GM21723 (cell line): ENCODE data around the gene CX3CL1.
"Not testable (repeated sequence)": the region's sequence is repeated elsewhere in the genome, so short reads cannot be mapped to it uniquely, and the experiment has no call there.

Experiments
- ATAC-seq: cut with Tn5 transposase; IDR thresholded peaks from one replicate; pipeline ENCODE4 v1.9.1; 2021; ENCODE audit warnings: mild to moderate bottlenecking, moderate library complexity; ENCODE audit not compliant: unreplicated experiment

Gene CX3CL1

DNA sequence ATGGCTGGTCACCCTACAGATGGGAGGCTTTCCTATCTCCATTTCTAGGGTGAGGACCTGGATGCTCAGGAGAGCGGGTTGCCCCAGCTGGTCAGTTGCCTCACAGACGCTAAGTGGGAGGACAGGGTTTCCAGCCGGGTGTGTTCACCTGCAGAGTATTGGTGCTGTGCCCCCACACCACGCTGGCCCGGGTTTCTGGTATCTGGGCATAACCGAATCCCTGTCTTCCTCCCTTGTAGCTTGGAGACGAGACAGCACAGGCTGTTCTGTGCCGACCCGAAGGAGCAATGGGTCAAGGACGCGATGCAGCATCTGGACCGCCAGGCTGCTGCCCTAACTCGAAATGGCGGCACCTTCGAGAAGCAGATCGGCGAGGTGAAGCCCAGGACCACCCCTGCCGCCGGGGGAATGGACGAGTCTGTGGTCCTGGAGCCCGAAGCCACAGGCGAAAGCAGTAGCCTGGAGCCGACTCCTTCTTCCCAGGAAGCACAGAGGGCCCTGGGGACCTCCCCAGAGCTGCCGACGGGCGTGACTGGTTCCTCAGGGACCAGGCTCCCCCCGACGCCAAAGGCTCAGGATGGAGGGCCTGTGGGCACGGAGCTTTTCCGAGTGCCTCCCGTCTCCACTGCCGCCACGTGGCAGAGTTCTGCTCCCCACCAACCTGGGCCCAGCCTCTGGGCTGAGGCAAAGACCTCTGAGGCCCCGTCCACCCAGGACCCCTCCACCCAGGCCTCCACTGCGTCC lies 9.7 kb downstream of the CX3CL1 start:
- no peak for ATAC-seq

DNA sequence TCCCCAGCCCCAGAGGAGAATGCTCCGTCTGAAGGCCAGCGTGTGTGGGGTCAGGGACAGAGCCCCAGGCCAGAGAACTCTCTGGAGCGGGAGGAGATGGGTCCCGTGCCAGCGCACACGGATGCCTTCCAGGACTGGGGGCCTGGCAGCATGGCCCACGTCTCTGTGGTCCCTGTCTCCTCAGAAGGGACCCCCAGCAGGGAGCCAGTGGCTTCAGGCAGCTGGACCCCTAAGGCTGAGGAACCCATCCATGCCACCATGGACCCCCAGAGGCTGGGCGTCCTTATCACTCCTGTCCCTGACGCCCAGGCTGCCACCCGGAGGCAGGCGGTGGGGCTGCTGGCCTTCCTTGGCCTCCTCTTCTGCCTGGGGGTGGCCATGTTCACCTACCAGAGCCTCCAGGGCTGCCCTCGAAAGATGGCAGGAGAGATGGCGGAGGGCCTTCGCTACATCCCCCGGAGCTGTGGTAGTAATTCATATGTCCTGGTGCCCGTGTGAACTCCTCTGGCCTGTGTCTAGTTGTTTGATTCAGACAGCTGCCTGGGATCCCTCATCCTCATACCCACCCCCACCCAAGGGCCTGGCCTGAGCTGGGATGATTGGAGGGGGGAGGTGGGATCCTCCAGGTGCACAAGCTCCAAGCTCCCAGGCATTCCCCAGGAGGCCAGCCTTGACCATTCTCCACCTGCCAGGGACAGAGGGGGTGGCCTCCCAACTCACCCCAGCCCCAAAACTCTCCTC lies 10.4 kb downstream of the CX3CL1 start:
- ATAC-seq: no peak

DNA sequence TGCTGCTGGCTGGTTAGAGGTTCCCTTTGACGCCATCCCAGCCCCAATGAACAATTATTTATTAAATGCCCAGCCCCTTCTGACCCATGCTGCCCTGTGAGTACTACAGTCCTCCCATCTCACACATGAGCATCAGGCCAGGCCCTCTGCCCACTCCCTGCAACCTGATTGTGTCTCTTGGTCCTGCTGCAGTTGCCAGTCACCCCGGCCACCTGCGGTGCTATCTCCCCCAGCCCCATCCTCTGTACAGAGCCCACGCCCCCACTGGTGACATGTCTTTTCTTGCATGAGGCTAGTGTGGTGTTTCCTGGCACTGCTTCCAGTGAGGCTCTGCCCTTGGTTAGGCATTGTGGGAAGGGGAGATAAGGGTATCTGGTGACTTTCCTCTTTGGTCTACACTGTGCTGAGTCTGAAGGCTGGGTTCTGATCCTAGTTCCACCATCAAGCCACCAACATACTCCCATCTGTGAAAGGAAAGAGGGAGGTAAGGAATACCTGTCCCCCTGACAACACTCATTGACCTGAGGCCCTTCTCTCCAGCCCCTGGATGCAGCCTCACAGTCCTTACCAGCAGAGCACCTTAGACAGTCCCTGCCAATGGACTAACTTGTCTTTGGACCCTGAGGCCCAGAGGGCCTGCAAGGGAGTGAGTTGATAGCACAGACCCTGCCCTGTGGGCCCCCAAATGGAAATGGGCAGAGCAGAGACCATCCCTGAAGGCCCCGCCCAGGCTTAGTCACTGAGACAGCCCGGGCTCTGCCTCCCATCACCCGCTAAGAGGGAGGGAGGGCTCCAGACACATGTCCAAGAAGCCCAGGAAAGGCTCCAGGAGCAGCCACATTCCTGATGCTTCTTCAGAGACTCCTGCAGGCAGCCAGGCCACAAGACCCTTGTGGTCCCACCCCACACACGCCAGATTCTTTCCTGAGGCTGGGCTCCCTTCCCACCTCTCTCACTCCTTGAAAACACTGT lies 11.3 kb downstream of the CX3CL1 start:
- ATAC-seq: no peak

DNA sequence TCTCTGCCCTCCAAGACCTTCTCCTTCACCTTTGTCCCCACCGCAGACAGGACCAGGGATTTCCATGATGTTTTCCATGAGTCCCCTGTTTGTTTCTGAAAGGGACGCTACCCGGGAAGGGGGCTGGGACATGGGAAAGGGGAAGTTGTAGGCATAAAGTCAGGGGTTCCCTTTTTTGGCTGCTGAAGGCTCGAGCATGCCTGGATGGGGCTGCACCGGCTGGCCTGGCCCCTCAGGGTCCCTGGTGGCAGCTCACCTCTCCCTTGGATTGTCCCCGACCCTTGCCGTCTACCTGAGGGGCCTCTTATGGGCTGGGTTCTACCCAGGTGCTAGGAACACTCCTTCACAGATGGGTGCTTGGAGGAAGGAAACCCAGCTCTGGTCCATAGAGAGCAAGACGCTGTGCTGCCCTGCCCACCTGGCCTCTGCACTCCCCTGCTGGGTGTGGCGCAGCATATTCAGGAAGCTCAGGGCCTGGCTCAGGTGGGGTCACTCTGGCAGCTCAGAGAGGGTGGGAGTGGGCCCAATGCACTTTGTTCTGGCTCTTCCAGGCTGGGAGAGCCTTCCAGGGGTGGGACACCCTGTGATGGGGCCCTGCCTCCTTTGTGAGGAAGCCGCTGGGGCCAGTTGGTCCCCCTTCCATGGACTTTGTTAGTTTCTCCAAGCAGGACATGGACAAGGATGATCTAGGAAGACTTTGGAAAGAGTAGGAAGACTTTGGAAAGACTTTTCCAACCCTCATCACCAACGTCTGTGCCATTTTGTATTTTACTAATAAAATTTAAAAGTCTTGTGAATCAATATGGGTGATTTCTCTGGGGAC lies 12.2 kb downstream of the CX3CL1 start:
- ATAC-seq: no peak

DNA sequence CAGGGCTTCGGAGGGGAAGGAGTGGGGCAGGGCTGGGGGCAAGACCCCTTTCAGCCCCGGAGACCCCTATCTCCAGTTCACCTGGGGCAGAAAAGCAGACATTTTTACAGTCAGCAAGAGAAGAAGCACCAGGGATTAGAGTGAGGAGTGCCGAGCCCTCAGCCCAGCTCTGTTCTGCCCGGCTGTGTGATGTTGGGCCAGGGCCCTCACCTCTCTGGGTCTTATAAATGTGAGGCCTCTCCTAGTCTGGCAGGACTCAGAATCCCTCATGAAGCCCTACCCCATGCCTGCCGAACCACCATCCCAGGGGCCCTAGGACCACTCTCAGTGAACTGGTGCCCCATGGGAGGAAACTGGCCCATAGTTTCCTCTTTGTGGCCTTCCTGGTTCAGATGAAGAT lies 12.8 kb downstream of the CX3CL1 start:
- no peak for ATAC-seq

DNA sequence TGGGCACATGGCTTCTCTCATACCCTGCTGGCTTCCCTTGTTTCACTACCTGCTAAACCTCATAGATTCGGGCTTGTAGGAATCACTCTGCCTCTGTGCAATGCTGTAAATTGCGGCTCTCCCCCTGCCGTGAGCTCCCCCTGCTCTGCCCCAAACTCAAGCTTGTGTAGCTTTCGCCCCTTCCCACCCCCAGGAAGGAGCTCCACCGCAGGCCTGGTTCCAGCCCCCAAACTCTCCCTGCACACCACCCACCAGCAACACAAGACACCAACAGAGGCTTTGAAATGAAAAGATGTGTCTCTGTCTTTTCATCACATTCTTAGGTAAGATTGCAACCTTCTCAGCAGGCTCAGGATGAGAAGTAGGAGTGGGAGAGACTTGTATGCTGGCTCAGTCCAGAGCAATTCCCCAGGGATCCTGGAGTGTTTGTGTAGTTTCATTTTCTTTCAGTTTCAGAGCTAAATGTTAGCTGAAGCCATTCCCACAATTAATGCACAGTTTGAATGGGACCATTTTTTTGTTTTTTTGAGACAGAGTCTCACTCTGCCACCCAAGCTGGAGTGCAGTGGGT lies 14.2 kb downstream of the CX3CL1 start:
- no peak for ATAC-seq

DNA sequence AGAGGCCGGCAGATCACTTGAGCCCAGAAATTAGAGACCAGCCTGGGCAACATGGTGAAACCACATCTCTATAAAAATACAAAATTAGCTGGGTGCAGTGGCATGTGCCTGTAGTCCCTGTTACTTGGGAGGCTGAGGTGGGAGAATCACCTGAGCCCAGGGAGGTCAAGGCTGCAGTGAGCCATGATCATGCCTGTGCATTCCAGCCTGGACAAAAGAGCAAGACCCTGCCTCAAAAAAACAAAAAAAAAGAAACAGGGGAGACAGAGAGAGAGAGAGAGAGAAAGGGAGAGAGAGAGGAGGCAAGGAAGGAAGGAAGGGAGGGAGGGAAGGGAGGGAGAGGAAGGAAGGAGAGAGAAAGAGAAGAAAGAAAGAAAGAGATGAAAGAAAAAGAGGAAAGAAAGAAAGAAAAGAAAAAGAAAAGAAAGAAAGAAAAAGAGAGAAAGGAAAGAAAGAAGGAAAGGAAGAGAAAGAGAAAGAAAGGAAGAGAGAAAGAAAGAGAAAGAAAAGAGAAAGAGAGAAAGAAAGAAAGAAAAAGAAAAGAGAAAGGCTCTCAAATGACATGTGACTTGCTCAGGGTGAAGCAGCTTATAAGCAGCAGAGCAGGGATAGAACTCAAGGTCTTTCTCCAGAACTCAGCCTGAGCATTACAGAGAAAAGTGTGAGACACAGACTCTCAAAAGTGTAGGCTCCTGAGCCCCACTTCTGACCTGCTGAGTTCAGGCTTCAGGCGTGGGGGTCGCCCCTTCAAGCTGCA lies 15.5 kb downstream of the CX3CL1 start:
- peak; percentile 44 for ATAC-seq

DNA sequence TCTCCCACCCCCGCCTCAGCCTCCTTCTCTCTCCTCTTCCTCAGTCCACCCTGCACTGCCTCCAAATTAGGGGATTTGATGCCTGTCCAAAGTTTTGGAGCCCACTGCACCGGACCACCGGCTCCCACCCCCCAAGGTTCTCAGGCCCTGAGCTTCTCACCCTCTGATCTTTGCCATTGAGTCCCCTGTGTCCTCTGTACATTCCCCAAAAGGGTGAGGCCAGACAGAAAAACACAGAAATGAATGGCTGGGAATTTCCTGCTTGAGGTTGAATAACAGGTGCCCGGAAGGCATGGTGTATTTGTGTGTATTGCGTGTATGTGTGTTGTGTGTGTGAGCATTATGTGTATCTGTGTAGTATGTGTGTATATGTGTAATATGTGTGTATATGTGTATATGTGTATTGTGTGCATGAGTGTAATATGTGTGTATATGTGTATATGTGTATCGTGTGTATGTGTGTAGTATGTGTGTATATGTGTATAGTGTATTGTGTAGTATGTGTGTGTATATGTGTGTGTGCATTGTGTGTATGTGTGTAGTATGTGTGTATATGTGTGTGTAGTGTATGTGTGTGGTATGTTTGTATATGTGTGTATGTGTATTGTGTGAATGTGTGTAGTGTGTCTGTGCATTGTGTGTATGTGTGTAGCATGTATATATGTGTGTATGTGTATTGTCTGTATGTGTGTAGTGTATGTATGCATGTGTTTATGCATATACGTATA lies 16.2 kb downstream of the CX3CL1 start:
- ATAC-seq: peak; percentile 63

DNA sequence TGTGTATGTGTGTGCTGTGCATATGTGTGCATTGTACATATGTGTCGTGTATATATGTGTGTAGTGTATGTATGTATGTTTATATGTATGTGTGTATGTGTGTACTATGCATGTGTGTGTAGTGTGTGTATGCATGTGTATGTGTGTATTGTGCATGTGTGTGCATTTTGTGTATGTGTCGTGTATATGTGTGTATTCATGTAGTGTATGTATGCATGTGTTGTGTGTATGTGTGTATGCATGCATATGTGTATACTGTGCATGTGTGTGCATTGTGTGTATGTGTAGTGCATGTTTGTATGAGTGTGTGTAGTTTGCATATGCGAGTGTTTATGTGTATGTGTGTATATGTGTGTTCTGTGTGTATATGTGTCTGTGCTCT lies 16.8 kb downstream of the CX3CL1 start:
- no peak for ATAC-seq

DNA sequence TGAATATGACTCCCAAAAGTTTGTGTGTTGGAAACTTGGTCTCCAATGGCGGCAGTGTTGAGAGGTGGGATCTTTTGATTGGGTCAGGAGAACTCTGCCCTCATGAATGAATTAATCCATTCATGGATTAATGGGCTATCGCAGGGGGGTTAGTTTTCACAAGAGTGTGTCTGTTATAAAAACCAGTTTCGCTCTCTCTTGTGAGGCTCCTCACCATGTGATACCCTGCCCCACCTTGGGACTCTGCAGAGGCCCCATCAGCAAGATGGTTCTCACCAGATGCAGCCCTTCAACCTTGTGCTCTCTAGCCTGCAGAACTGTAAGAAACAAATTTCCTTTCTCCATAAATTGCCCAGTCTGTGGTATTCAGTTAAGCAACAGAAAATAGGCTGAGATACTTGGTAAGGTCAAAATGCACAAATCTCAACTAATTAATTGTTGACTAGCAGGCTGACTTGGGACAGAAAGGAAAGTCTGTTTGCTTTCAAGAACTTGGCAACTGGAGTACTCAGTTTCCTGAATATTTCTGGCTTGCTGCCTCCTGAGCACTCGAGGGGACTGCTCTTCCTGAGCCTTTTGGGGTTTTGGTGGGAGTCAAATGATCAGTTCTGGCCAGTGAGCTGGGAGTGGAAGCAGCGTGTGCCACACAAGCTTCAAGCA lies 18.5 kb downstream of the CX3CL1 start:
- ATAC-seq: no peak

DNA sequence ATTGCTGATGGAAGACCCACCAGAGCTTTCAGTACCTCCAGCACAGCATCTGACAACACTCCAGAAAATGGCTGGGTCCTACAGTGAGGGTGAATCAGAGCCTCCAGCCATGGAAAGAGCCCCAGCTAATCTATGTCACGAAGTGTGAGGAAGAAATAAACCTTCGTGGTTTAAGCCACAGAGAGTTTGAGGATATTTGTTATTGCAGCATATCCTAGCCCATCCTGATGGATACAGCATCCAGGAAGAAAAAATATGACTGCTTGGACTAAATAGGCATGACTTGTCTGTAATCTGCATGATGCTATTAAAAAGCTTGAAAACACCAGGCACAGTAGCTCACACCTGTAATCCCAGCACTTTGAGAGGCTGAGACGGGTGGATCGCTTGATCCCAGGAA lies 19.0 kb downstream of the CX3CL1 start:
- ATAC-seq: no peak

DNA sequence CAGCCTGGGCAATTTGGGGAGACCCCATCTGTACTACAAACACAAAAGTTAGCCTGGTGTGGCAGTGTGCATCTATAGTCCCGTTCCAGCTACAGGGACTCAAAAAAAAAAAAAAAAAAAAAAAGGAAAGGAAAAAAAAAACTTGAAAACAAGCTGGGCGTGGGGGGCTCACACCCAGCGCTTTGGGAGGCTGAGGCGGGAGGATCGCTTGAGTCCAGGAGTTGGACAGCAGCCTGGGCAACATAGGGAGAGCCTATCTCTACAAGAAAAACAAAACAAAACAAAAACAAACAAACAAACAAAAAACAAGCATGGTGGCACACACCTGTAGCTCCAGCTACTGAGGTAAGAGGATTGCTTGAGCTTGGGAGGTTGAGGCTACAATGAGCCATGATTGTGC lies 19.4 kb downstream of the CX3CL1 start:
- ATAC-seq: no peak

DNA sequence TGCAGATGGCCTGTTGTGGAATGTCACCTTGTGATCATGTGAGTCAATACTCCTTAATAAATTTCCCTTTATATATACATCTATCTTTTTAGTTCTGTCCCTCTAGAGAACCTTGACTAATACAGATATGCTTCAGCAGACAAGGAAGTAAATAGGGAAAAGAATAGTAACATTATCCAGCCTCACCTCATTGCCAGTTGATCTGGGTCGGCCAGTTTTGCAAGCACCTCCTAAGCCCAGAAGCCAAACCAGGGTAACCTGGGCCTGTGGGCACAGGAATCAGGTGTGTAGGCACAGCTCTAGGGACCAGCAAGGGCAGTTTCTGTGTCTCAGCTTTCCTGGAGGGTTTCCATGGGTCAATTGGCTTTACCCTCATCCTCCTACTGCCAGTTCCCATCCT lies 20.4 kb downstream of the CX3CL1 start:
- ATAC-seq: no peak

DNA sequence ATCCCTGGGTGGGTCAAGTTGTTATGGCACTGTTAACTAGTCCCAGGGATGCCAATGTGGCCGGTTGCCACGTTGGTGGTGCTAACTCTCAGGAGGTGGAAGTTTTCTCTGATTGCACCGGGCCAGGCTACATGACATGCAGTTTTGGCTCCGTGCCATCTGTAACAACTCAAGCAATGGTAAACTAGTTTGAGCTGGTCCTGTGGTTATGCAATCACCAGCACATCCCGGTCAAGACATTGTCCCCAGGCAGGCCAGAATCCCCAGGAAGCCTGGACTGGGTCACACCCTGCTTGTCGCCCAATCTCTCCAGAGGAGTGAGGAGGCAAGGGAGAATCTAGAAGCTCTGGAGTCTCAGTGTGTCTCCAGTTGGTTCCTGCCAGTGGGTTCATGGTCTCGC lies 22.2 kb downstream of the CX3CL1 start:
- ATAC-seq: no peak

DNA sequence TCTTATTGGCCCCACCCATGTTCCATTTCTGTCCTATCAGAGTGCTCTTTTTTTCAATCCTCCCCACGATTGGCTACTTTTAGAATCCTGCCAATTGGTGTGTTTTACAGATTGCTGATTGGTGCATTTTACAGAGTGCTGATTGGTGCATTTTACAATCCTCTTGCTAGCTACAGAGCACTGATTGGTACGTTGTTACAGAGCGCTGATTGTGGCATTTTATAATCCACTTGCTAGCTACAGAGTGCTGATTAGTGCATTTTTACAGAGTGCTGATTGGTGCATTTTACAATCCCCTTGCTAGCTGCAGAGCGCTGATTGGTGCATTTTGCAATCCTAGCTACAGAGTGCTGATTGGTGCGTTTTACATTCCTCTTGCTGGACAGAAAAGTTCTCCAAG lies 22.7 kb downstream of the CX3CL1 start:
- no peak for ATAC-seq

DNA sequence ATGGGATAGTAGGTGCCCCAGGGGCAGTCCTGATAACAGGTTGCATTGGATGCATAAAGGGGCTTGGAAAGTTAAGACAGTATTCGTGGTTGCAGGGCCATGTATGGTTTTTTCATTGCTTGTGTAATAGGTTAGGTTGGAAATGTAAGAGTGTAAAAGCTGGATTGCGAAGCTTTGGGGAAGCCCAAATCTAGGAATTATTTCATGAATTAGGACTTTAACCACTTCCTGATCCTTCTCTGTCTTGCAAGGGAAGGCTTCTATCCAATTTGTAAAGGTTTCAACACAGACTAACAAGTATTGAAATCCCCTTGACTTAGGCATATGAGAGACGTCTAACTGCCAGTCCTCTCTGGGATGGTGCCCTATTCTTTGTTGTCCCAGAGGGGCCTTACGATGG lies 24.5 kb downstream of the CX3CL1 start:
- no peak for ATAC-seq

DNA sequence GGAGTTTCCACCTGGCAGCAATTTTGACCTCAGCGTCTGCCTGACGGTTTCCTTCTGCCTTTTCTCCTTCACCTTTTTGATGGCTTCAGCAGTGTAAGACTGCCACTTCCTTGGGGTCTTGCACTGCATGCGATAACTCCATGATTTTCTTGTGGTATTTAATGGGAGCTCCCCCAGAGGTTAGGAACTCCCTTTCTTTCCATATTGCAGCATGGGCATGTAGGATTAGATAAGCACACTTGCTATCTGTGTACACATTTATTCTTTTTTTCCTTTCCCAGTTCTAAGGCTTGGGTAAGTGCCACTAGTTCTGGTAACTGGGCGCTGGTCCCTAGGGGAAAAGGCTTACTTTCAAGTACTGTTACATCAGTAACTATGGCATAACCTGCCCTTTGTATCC lies 25.2 kb downstream of the CX3CL1 start:
- not testable (repeated sequence) for ATAC-seq

DNA sequence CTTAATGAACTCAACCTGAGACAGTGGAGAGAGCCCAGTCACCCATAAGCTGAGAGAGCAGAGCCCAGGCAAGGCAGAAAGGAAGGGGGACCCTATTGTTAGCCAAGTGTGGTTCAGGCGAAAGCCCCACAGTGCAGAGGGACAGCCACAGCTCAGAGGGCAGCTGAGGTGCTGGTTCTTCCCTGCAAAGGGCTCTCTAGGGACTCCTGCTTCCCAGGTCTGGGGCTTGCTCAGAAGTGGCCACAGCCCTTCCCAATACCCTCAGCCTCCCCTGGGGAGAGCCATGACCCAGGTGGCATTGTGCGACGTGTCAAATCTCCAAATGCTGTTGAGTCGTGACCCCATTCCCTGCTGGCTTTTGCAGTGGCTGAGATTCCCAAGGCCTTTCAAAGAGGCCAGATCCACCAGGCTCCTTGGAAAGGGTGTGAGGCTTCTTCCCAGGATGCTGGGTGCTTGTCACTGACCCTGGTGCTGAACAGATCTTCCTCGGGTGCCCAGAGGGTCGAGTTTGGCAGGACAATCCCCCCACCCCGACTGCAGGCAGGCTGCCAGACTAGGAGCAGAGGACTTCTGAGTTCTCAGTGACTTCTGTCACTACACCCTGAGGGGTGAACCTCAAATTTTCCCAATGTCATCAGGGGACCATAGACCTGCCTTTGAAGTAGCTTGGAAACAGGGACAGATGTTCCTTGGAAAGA lies 29.8 kb downstream of the CX3CL1 start:
- ATAC-seq: no peak
